A549 (cell line): ENCODE results near the gene PLEKHG7.

Experiments used
- CEBPB ChIP-seq, 2 experiments: fragments of >200 bp in 1 of 2; sonication (Bioruptor Twin) in 1 of 2; formaldehyde crosslinking in 1 of 2; IDR thresholded peaks; 2 replicates each; pipeline ENCODE4 v1.6.1; 2012 to 2016
- EP300 ChIP-seq, 2 experiments: fragments of >200 bp; sonication (Bioruptor Twin); formaldehyde crosslinking; IDR thresholded peaks; 2 replicates in 1 of 2; 3 replicates in 1 of 2; pipeline ENCODE4 v1.6.1; 2016 to 2017
- HDAC2 ChIP-seq: fragments of 200-600 bp; sonication (generic); IDR thresholded peaks from 2 replicates; pipeline ENCODE4 v1.6.1; 2016
- HOXA7 ChIP-seq: fragments of 250-450 bp; sonication (Bioruptor Pico); IDR thresholded peaks from 2 replicates; pipeline ENCODE4 v1.5.0; 2020; ENCODE audit warnings: mild to moderate bottlenecking, moderate library complexity
- JUNB ChIP-seq: fragments of >200 bp; sonication (Bioruptor Twin); formaldehyde crosslinking; IDR thresholded peaks from 2 replicates; pipeline ENCODE4 v1.6.1; 2016
- MYC ChIP-seq: IDR thresholded peaks from 2 replicates; pipeline ENCODE4 v1.6.1; 2012; ENCODE audit warnings: mild to moderate bottlenecking, inconsistent platforms, low read length, improper control_type of control experiment, borderline replicate concordance
- NFE2L2 ChIP-seq: fragments of 150-350 bp; conservative IDR thresholded peaks from 2 replicates; pipeline ENCODE4 v1.6.1; 2014; ENCODE audit warnings: low read length
- PHF8 ChIP-seq: fragments of 200-600 bp; sonication (generic); IDR thresholded peaks from 2 replicates; pipeline ENCODE4 v1.6.1; 2016; ENCODE audit warnings: low read depth, mild to moderate bottlenecking, antibody characterized with exemption, moderate library complexity, borderline replicate concordance
- POLR2A ChIP-seq: IDR thresholded peaks from 2 replicates; pipeline ENCODE4 v1.6.1; 2012; ENCODE audit warnings: mild to moderate bottlenecking, low read length
- RCOR1 ChIP-seq: fragments of 150-350 bp; IDR thresholded peaks from 2 replicates; pipeline ENCODE4 v1.6.1; 2014; ENCODE audit warnings: antibody characterized with exemption, low read length, low read depth
- TF ChIP-seq, protein P1 (sequence below): fragments of 200-600 bp; sonication (generic); IDR thresholded peaks from 2 replicates; pipeline ENCODE4 v1.6.1; 2016; ENCODE audit warnings: antibody characterized with exemption, mild to moderate bottlenecking, moderate library complexity
- TF ChIP-seq, protein P2 (sequence below): fragments of >200 bp; sonication (Bioruptor Twin); formaldehyde crosslinking; IDR thresholded peaks from 3 replicates; pipeline ENCODE4 v1.5.1; 2016
- TF ChIP-seq, protein P3 (sequence below): fragments of 450-650 bp; IDR thresholded peaks from 2 replicates; pipeline ENCODE4 v1.6.1; 2014; ENCODE audit warnings: antibody characterized with exemption
- TF ChIP-seq, protein P4 (sequence below): IDR thresholded peaks from 2 replicates; pipeline ENCODE4 v1.6.1; 2012

DNA sequence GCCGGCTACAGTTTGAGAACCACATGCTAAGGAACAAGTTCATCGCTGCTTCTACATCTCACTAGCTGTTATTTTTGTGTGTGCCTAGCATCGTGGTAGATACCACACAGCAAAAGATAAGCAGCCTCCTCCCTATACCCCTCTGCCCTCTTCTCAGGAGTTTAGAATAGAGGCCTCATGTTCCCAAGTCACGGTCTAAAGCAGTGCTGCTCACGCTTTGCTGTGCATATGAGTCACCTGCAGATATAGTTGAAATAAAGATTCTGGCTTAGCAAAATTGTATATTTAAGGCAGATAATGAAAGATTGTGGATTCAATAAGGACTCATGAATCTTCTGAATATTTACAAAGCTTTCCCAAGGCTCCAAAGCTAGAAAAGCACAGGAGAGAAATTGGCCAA is 28.0 kb downstream of the PLEKHG7 start:
- TF ChIP-seq, protein P1, sequence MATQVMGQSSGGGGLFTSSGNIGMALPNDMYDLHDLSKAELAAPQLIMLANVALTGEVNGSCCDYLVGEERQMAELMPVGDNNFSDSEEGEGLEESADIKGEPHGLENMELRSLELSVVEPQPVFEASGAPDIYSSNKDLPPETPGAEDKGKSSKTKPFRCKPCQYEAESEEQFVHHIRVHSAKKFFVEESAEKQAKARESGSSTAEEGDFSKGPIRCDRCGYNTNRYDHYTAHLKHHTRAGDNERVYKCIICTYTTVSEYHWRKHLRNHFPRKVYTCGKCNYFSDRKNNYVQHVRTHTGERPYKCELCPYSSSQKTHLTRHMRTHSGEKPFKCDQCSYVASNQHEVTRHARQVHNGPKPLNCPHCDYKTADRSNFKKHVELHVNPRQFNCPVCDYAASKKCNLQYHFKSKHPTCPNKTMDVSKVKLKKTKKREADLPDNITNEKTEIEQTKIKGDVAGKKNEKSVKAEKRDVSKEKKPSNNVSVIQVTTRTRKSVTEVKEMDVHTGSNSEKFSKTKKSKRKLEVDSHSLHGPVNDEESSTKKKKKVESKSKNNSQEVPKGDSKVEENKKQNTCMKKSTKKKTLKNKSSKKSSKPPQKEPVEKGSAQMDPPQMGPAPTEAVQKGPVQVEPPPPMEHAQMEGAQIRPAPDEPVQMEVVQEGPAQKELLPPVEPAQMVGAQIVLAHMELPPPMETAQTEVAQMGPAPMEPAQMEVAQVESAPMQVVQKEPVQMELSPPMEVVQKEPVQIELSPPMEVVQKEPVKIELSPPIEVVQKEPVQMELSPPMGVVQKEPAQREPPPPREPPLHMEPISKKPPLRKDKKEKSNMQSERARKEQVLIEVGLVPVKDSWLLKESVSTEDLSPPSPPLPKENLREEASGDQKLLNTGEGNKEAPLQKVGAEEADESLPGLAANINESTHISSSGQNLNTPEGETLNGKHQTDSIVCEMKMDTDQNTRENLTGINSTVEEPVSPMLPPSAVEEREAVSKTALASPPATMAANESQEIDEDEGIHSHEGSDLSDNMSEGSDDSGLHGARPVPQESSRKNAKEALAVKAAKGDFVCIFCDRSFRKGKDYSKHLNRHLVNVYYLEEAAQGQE, result no peak
- TF ChIP-seq, protein P2, sequence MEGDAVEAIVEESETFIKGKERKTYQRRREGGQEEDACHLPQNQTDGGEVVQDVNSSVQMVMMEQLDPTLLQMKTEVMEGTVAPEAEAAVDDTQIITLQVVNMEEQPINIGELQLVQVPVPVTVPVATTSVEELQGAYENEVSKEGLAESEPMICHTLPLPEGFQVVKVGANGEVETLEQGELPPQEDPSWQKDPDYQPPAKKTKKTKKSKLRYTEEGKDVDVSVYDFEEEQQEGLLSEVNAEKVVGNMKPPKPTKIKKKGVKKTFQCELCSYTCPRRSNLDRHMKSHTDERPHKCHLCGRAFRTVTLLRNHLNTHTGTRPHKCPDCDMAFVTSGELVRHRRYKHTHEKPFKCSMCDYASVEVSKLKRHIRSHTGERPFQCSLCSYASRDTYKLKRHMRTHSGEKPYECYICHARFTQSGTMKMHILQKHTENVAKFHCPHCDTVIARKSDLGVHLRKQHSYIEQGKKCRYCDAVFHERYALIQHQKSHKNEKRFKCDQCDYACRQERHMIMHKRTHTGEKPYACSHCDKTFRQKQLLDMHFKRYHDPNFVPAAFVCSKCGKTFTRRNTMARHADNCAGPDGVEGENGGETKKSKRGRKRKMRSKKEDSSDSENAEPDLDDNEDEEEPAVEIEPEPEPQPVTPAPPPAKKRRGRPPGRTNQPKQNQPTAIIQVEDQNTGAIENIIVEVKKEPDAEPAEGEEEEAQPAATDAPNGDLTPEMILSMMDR, result no peak
- TF ChIP-seq PHF8 (no peak), CEBPB (IDR thresholded peaks at IDR 0.05) (no peak), RCOR1 (no peak), NFE2L2 (no peak), EP300 (IDR thresholded peaks at IDR 0.05) (no peak), POLR2A (no peak), HDAC2 (no peak), MYC (no peak), HOXA7 (CRISPR knock-in tag) (no peak), JUNB (no peak)
- TF ChIP-seq, protein P3, sequence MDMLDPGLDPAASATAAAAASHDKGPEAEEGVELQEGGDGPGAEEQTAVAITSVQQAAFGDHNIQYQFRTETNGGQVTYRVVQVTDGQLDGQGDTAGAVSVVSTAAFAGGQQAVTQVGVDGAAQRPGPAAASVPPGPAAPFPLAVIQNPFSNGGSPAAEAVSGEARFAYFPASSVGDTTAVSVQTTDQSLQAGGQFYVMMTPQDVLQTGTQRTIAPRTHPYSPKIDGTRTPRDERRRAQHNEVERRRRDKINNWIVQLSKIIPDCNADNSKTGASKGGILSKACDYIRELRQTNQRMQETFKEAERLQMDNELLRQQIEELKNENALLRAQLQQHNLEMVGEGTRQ, result no peak
- TF ChIP-seq, protein P4, sequence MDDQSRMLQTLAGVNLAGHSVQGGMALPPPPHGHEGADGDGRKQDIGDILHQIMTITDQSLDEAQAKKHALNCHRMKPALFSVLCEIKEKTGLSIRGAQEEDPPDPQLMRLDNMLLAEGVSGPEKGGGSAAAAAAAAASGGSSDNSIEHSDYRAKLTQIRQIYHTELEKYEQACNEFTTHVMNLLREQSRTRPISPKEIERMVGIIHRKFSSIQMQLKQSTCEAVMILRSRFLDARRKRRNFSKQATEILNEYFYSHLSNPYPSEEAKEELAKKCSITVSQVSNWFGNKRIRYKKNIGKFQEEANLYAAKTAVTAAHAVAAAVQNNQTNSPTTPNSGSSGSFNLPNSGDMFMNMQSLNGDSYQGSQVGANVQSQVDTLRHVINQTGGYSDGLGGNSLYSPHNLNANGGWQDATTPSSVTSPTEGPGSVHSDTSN, result no peak
